ENCODE results near the gene MDFIC2.

MDFIC2 gene

DNA sequence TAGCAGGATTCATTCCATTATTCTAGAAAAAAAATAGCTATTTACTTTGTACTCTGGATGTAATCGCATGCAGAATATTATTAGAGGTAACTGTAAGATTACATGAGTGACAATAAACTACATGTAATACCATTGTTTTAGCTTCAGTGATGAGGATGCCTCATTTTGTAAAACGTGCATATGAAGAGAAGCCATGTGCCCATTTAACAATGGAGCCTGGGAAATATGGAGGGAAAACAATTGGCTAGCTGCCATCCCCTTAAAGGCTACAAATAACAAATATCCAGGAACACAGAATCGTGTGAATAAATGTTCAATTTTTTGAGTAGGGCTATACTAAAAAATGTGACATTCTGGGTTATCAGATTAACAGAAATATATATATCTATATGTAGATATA lies 161.8 kb downstream of the MDFIC2 start:
- TF ChIP-seq, protein P1, sequence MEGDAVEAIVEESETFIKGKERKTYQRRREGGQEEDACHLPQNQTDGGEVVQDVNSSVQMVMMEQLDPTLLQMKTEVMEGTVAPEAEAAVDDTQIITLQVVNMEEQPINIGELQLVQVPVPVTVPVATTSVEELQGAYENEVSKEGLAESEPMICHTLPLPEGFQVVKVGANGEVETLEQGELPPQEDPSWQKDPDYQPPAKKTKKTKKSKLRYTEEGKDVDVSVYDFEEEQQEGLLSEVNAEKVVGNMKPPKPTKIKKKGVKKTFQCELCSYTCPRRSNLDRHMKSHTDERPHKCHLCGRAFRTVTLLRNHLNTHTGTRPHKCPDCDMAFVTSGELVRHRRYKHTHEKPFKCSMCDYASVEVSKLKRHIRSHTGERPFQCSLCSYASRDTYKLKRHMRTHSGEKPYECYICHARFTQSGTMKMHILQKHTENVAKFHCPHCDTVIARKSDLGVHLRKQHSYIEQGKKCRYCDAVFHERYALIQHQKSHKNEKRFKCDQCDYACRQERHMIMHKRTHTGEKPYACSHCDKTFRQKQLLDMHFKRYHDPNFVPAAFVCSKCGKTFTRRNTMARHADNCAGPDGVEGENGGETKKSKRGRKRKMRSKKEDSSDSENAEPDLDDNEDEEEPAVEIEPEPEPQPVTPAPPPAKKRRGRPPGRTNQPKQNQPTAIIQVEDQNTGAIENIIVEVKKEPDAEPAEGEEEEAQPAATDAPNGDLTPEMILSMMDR (IDR thresholded peaks at IDR 0.05; ENCODE audit: low read depth, low read length) = no peak

DNA sequence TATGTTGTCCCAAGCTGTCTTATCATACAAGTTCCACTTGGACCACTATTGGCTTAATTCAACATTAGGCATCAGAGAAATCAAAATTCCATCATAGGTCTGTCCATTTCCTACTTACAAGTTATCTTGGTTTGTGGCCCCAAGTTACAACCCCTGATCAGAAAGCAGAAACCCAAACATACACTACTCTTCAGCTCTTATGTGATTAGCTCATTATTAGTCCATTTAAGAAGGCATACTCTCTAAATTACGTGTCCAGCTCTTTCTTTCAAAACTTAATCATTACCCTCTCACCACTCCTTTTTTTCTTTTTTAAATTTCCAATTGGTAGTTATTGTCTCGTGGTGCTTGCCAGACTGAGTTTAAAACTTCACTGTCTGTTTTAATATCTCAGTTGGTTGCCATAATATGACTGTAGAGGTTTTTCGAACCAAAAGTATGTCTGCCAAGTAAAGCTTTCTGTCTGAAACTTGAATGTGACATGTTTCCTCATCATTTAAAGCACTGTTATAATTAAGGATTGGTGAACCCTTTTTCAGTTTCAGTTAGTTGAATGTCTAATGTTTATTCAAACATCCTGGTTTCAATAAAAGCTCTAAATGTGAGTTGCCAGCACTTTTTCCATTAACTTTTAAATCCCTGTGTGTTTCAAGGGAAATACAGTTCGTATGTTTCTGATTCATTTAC lies 162.6 kb downstream of the MDFIC2 start:
- H3K4me3 ChIP-seq (ENCODE audit: low read depth, low read length) = no peak overlapping the region
- TF ChIP-seq, protein P1 (IDR thresholded peaks at IDR 0.05; ENCODE audit: low read depth, low read length) = no peak

More for the DNA sequence above, 161.8 kb downstream of the MDFIC2 start:
- no peak overlapping the region for H3K4me3 ChIP-seq (ENCODE audit: low read depth, low read length)
